IPS DF 4.7 (cell line): ENCODE results near the gene SPTBN4.
"Not testable (repeated sequence)": the region's sequence is repeated elsewhere in the genome, so short reads cannot be mapped to it uniquely, and the experiment has no call there.

Source experiments
- DNase-seq: peaks from one replicate; pipeline ENCODE4 v3.0.0-alpha.2; 2013; ENCODE audit warnings: low spot score; ENCODE audit errors: extremely low read depth

The SPTBN4 gene

DNA sequence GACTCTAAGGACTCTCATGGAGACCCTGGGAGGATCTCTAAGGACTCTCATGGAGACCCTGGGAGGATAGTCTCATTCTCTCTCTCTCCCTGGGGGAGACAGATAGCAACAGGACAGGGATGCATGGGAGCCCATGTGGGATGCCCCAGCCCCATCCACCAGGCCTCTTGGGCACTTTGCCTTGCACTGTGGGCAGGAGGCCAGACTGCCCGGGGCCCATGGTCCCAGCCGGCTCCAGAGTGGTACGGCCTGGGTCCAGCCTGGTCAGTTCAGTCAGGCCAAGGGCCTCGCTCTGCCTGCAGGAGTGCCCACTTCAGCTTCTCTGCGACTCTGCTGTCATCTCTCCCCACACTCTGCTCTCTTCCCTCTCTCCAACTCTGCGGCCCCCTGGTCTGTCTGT, 61.3 kb downstream of the SPTBN4 start:
- DNase-seq, result no peak

GRCh38 chr19:40528533-40529092, 61.8 kb downstream of the SPTBN4 start:
- DNase-seq, result no peak

DNA sequence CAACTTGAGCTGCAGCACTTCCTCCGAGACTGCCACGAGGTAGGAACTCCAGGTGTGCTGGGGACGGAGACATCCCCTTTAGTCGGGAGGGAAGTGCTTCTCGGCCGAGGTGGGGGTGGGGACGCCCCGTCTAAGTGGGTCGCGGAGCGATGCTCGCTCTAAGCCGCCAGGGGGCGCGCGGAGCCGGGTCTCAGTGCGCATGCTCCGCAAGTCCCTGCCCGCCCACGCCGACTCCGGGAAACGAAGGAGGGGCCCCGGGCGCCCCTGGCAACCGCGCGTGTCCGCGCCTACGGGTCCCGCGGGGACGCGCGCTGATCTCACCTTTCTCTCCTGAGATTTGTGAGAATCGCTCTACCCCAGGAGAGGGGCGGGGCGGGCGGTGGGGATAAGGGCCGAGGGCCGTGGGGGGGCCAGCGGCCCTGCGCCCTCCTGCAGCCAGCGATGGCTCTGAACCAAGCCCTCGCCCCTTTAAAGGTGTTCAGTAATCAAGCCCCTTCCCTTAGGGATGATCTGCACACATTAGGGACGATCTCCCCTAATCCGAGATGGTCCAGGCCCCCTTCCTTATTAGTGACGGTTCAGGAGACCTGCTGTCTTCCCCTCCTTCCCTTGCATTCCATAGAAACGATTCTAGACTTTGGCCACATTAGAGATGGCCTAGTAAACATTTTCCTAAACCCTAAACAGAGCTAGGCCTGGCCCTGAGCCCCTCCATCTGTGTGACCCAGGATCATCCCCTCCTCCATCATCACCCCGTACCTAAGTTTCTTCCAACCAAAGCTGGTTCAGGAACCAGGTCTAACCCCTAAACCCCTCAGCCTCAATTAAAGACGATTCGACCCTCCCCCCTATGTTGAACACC, 62.5 kb downstream of the SPTBN4 start:
- no peak for DNase-seq

GRCh38 chr19:40530091-40530901, 63.5 kb downstream of the SPTBN4 start:
- DNase-seq, result no peak

DNA sequence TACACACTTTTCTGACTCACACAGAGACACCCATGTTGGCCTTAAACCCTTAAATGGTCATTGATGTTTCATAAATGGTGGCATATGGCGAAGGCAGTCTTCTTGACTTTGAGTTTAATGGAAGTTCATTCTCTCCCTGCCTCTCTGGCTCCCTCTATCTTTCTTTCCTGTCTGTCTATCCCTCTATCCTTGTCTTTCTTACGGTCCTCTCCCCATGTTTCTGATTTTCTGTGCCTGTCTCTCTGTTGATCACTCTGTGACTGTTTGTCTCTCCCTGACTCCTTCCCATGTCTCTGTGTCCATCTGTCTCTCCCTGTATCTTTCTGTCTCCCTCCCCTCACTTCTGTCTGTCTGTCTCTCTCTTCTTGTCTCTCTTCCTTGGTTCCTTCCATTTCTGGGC, 66.7 kb downstream of the SPTBN4 start:
- no peak for DNase-seq

DNA sequence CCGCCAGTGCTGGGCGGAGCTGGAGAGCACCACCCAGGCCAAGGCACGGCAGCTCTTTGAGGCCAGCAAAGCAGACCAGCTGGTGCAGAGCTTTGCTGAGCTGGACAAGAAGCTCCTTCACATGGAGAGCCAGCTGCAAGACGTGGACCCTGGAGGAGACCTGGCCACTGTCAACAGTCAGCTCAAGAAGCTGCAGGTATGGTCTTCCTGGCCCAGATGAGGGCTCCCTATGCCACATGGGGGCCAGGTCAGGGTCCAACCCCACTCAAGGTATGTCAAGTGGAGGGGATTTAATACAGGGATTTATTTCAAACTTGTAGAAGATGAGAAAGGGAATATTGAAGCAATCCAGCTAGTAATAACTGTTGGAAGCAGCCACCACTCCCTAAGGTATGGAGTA, 67.3 kb downstream of the SPTBN4 start:
- DNase-seq, result no peak

GRCh38 chr19:40539070-40539469, 72.3 kb downstream of the SPTBN4 start:
- no peak for DNase-seq

GRCh38 chr19:40542202-40542859, 75.5 kb downstream of the SPTBN4 start:
- no peak for DNase-seq

- DNase-seq, result no peak
Observed at GRCh38 chr19:40543029-40543597, 76.3 kb downstream of the SPTBN4 start.

DNA sequence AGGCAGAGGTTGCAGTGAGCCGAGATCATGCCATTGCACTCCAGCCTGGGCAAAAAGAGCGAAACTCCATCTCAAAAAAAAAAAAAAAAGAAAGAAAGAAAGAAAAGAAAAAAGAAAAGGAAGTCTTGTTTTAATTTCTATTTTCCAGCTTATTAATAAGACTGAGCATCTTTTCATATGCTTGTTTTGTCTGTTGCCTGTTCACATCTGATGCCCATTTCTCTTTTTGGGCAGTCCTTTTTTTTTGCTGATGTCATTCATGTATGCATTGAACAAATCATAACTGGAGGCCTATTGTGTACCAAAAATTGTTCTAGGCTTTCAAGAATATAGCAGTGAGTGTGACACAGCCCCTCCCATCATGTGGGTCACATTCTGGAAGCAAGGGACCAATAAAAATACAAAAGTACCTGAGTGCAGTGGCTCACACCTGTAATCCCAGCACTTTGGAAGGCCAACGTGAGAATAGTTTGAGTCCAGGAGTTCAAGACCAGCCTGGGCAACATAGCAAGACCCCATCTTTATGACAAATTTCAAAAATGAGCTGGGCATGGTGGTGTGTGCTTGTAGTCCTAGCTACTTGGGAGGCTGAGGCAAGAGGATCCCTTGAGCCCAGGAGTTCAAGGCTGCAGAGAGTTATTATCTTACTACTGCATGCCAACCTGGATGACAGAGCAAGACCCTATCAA, 79.5 kb downstream of the SPTBN4 start:
- not testable (repeated sequence) for DNase-seq

DNA sequence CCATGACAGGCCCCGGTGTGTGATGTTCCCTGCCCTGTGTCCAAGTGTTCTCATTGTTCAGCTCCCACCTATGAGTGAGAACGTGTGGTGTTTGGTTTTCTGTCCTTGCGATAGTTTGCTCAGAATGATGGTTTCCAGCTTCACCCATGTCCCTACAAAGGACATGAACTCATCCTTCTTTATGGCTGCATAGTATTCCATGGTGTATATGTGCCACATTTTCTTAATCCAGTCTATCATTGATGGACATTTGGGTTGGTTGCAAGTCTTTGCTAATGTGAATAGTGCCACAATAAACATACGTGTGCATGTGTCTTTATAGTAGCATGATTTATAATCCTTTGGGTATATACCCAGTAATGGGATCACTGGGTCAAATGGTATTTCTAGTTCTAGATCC, 80.4 kb downstream of the SPTBN4 start:
- not testable (repeated sequence) for DNase-seq

- no peak for DNase-seq
Observed at GRCh38 chr19:40547836-40548235, 81.0 kb downstream of the SPTBN4 start.

DNA sequence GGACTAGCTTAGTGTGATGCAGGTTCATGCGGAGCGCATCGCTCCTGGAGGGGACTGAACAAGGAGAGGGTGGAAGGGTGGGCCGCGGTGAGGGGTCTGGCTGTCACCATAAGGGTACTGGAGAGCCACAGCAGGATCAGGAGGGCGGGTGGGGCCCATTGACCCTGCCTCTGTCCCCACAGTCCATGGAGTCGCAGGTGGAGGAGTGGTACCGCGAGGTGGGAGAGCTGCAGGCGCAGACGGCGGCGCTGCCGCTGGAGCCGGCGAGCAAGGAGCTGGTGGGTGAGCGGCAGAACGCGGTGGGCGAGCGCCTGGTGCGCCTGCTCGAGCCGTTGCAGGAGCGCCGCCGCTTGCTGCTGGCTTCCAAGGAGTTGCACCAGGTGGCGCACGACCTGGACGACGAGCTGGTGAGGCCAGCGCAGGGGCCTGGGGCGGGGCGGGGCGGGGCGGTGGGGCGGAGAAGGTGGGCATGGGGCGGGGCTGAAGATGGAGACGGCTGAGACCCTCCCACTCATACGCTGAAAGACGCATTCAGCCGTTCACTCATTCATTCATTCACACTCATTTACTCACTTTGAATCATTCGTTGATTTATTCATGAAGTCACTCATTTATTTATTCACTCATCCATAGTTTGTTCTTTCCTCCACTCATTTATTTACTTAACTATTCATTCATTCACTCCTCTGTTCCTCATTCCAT, 82.4 kb downstream of the SPTBN4 start:
- DNase-seq, result no peak

DNA sequence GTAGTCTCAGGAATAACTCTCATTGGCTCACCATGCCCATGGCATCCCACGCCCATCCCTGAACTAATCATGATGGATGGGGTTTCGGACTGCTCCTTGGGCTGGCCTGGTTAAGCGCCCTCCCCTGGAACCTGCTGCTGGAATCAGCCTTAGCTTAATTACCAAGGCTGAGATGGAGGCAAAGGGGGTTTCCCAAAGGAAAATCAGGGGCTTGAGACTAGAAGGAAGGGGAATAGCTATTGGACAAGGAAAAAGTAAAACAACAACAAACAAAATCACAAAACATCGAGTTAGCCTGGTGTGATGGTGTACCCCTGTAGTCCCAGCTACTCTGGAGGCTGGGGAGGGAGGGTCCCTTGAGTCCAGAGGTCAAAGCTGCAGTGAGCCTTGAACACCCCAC, 84.2 kb downstream of the SPTBN4 start:
- no peak for DNase-seq

GRCh38 chr19:40552848-40553247, 86.0 kb downstream of the SPTBN4 start:
- DNase-seq, result no peak

DNA sequence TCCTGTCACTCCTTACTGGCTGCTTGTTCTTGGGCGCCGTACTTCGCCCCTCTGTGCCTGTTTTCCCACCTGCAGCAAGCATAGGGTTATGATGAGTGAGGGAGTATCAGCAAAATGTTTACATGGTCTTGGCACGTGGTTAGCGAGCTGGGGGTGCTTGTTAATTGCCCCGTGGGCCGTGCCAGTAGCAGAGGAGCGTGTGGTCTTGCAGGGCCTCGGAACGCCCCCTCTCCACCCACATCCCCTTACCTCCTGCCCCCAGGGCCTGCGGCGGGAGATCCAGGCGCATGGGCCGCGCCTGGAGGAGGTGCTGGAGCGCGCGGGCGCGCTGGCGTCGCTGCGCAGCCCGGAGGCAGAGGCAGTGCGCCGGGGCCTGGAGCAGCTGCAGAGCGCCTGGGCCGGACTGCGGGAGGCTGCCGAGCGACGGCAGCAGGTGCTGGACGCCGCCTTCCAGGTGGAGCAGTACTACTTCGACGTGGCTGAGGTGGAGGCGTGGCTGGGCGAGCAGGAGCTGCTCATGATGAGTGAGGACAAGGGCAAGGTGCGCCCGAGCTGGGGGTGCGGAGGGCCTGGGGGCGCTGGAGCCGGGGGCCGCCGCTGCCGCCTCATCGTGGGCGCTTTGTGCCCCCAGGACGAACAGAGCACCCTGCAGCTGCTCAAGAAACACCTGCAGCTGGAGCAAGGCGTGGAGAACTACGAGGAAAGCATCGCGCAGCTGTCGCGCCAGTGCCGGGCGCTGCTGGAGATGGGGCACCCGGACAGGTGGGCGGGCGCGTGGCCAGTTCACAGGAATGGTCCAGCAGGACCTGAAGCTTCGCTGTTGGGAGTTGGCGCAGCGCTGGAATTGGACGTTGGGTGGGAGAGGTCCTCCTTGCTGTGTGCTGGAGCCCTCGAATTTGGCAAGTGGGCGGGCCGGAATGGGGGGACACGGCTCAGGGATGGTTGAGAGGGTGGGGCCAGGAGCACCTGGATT, 87.4 kb downstream of the SPTBN4 start:
- DNase-seq, result no peak

DNA sequence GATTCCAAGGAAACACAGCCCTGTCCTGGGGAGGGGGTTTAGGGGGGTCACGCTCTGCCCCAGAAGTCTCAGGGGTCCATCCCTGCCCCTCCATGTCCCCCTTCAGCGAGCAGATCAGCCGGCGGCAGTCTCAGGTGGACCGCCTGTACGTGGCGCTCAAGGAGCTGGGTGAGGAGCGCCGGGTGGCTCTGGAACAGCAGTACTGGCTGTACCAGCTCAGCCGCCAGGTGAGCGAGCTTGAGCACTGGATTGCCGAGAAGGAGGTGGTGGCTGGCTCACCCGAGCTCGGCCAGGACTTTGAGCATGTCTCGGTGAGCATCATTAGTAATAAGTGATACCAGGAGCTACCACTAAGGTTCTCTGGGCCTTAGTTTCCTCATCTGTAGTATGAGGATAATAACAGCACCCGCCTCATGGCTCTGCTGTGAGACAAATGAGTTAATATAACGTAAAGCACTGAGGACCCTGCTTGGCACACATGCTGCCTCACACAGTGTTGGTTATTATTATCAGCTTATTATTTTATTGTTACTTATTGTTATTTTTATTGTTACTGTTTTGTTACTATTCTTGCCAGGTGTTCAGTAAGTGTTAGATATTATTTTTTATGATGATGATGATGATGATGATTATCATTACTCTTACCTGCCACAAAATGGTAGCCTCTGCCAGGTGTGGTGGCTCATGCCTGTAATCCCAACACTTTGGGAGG, 89.3 kb downstream of the SPTBN4 start:
- DNase-seq, result no peak

DNA sequence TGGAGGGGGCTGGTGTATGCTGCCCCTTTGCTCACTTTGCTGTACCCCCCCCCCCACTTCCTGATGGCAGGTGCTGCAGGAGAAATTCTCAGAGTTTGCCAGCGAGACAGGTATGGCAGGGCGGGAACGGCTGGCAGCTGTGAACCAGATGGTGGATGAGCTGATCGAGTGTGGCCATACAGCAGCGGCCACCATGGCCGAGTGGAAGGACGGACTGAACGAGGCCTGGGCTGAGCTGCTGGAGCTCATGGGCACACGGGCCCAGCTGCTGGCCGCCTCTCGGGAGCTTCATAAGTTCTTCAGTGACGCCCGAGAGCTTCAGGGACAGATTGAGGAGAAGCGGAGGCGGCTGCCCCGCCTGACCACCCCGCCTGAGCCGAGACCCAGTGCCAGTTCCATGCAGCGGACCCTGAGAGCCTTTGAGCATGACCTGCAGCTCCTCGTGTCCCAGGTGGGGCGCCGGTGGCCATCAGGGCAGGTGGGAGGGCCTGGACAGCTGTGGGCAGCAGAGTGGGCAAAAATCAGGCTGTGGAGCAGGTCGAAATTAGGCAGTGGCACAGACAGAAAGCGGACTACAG, 90.2 kb downstream of the SPTBN4 start:
- no peak for DNase-seq
